Measurements from ENCODE around the gene RANBP9. TPM values are rescaled to one million over a fixed set of nuclear protein-coding genes. Genes with fewer than 3 reads are reported as not detected.

Gene RANBP9
- total and polyA plus RNA-seq, 2 donors (not counting 3 experiments of a cell fraction or from before 2014, with no cell fraction given), result 15.1 to 40.2 TPM

- no TSS peak for BruUV-seq (replicated peaks)
- Histone ChIP-seq H3K9me3 (replicated peaks; ENCODE audit: control insufficient read depth, insufficient read depth, low read length) (no peaks in the 10 kb centered on the region), H3K9me1 (replicated peaks; ENCODE audit: control insufficient read depth, extremely low read depth, insufficient read depth, low read length) (no peaks in the 10 kb centered on the region), H3K79me2 (ENCODE audit: control insufficient read depth, insufficient read depth, low read length) (peaks cover 14% of the 10 kb centered on the region), H3K36me3 (ENCODE audit: control insufficient read depth in 2 of 2, extremely low read depth in 1 of 2, insufficient read depth in 2 of 2, low read length in 2 of 2) (peaks cover 0 to 4% of the 10 kb centered on the region in 2 experiments), H3K4me2 (ENCODE audit: insufficient read depth, low read length) (no peak overlapping the region), H3K4me1 (ENCODE audit: control insufficient read depth, extremely low read depth, insufficient read depth, low read length) (peaks cover 14% of the 10 kb centered on the region), H4K20me1 (replicated peaks; ENCODE audit: control insufficient read depth, extremely low read depth, insufficient read depth, low read length) (no peaks in the 10 kb centered on the region), H3K27me3 (ENCODE audit: control insufficient read depth in 2 of 2, insufficient read depth in 2 of 2, low read length in 2 of 2) (no peaks in the 10 kb centered on the region), H3K4me3 (replicated peaks in 1 of 3; ENCODE audit: insufficient read depth in 1 of 3, low read depth in 1 of 3, low read length in 3 of 3) (no peak overlapping the region), H3K27ac (ENCODE audit: insufficient read depth, low read depth, low read length) (no peak overlapping the region), H2AFZ (ENCODE audit: low read depth, low read length) (no peak overlapping the region), H3K9ac (replicated peaks; ENCODE audit: extremely low read depth, insufficient read depth, low read length) (no peak overlapping the region)
- intact Hi-C loops (cut with micrococcal nuclease), result loop anchor here (10.0 kb wide), 1 partner anchor 977 kb away; no protein-coding TSS in a partner anchor
- FAIRE-seq, result no peak
- TF ChIP-seq JUN (IDR thresholded peaks at IDR 0.05; ENCODE audit: borderline replicate concordance, insufficient read depth, insufficient read length, low read depth), result no peak
- TF ChIP-seq POLR2A (IDR thresholded peaks at IDR 0.05; ENCODE audit: low read depth, low read length), result no peak
- TF ChIP-seq FOS (IDR thresholded peaks at IDR 0.05; ENCODE audit: borderline replicate concordance, insufficient read depth, low read length), result no peak
- TF ChIP-seq POLR2AphosphoS5 (IDR thresholded peaks at IDR 0.05; ENCODE audit: insufficient read depth, low read depth, low read length), result no peak
- no peak for TF ChIP-seq CTCF (IDR thresholded peaks at IDR 0.05; ENCODE audit: extremely low read depth in 1 of 2, insufficient read depth in 1 of 2, low read depth in 1 of 2, low read length in 2 of 2)
- TF ChIP-seq MAX (IDR thresholded peaks at IDR 0.05; ENCODE audit: insufficient read depth, insufficient read length), result no peak
- TF ChIP-seq EZH2 (IDR thresholded peaks at IDR 0.05; ENCODE audit: borderline replicate concordance, low read depth, low read length, severe bottlenecking), result no peak
- TF ChIP-seq GATA2 (IDR thresholded peaks at IDR 0.05; ENCODE audit: insufficient read depth, insufficient read length, low read depth, low read length), result no peak
- TF ChIP-seq MYC (IDR thresholded peaks at IDR 0.05; ENCODE audit: low read depth, low read length), result no peak
- dilution Hi-C loops (cut with MboI; ENCODE audit: extremely low pct_ligation_motif_present, low sequenced_read_pairs), result no loop called here
- no peak for DNase-seq (ENCODE audit: low read depth, low spot score)
- ChIA-PET CTCF (interaction anchor here (1.3 to 1.6 kb wide), 2 partner anchors 36 to 37 kb away, joined by 3 to 4 read pairs; partner anchors contain the start of gene SIRT5), POLR2A (no interaction called here)
These were observed 99.9 kb downstream of the RANBP9 start for GRCh38 chr6:13611715-13612114.

Measured in endothelial cell of umbilical vein (primary cell).